ENCODE data around the gene ZFAND6.

GRCh38 chr15:80072285-80072994 is 13.0 kb downstream of the ZFAND6 start:
- no peak for TF ChIP-seq CTCF (IDR thresholded peaks at IDR 0.05; ENCODE audit: poor library complexity)
- no peak for TF ChIP-seq EZH2phosphoT487 (IDR thresholded peaks at IDR 0.05; ENCODE audit: low read depth, severe bottlenecking, unreplicated experiment)
